ENCODE results near the gene INTS13. TPM values are rescaled to one million over a fixed set of nuclear protein-coding genes. Genes with fewer than 3 reads are reported as not detected.

The INTS13 gene
- total and polyA plus RNA-seq, 2 of the 13 experiments (the other 11 are each of a cell fraction or from before 2014, with no cell fraction given), result 16.3 to 43.7 TPM

- no peak for TF ChIP-seq ZBTB37 (CRISPR knock-in tag; IDR thresholded peaks at IDR 0.05)
- TF ChIP-seq IRF2 (CRISPR knock-in tag; IDR thresholded peaks at IDR 0.05), result no peak
- TF ChIP-seq NPAS2 (CRISPR knock-in tag; IDR thresholded peaks at IDR 0.05; ENCODE audit: borderline replicate concordance), result no peak
- TF ChIP-seq E2F2 (CRISPR knock-in tag; IDR thresholded peaks at IDR 0.05; ENCODE audit: borderline replicate concordance), result no peak
- no peak for TF ChIP-seq BRD4 (CRISPR knock-in tag; IDR thresholded peaks at IDR 0.05)
- no peak for TF ChIP-seq ZNF276 (CRISPR knock-in tag; IDR thresholded peaks at IDR 0.05; ENCODE audit: low read depth)
- no peak for TF ChIP-seq IRF1 (CRISPR knock-in tag; IDR thresholded peaks at IDR 0.05; ENCODE audit: low read depth)
- no peak for TF ChIP-seq ZNF230 (CRISPR knock-in tag; IDR thresholded peaks at IDR 0.05)
- no peak for TF ChIP-seq TRIM22 (IDR thresholded peaks at IDR 0.05)
Observed at GRCh38 chr12:26921886-26922285, 15.9 kb downstream of the INTS13 start (continued).

Data from HepG2 (cell line).